Measurements from ENCODE around the gene ELFN2.

DNA sequence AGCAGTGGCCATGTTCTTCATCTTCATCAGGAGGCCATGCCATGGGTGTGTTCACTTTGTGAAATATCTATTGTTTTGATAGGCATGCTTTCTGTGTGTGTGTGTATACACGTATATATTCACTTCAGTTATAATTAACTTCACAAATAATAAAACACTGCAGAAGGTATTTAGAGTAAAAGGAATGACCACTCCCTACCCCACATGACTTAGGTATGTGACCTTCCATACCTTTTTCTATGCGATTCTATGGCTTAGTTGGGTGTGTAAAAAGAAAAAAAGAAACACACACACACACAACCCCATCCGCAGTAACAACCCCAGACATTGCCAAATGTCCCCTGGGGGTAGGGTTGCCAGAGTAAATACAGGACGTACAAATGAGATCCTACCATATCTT is 73.0 kb downstream of the ELFN2 start:
- TF ChIP-seq, protein P1, sequence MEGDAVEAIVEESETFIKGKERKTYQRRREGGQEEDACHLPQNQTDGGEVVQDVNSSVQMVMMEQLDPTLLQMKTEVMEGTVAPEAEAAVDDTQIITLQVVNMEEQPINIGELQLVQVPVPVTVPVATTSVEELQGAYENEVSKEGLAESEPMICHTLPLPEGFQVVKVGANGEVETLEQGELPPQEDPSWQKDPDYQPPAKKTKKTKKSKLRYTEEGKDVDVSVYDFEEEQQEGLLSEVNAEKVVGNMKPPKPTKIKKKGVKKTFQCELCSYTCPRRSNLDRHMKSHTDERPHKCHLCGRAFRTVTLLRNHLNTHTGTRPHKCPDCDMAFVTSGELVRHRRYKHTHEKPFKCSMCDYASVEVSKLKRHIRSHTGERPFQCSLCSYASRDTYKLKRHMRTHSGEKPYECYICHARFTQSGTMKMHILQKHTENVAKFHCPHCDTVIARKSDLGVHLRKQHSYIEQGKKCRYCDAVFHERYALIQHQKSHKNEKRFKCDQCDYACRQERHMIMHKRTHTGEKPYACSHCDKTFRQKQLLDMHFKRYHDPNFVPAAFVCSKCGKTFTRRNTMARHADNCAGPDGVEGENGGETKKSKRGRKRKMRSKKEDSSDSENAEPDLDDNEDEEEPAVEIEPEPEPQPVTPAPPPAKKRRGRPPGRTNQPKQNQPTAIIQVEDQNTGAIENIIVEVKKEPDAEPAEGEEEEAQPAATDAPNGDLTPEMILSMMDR (conservative IDR thresholded peaks at IDR 0.05), result no peak
- TF ChIP-seq EZH2 (IDR thresholded peaks at IDR 0.05; ENCODE audit: low read depth), result no peak
